ENCODE data around the gene SF1.

GRCh38 chr11:64736654-64737053 lies 41.7 kb downstream of the SF1 start:
- TF ChIP-seq CTCF (IDR thresholded peaks at IDR 0.05; ENCODE audit: poor library complexity) (no peak), EZH2 (IDR thresholded peaks at IDR 0.05; ENCODE audit: borderline replicate concordance) (no peak), EZH2phosphoT487 (IDR thresholded peaks at IDR 0.05; ENCODE audit: low read depth, severe bottlenecking, unreplicated experiment) (no peak)
